Neural cell (in vitro differentiated cells): ENCODE results near the gene SGSH. TPM values are rescaled to one million over a fixed set of nuclear protein-coding genes. Genes with fewer than 3 reads are reported as not detected.

Experiments
- H2AFZ ChIP-seq: fragments of 200-600, 300-800 bp; sonication (generic), shearing (Covaris generic); 2 replicates; pipeline ENCODE4 v1.6.0; 2014; ENCODE audit warnings: low read depth, mild to moderate bottlenecking, antibody characterized with exemption, low read length, moderate library complexity
- H3F3A ChIP-seq: fragments of 200-600 bp; shearing (Covaris generic); 2 replicates; pipeline ENCODE4 v1.6.1; 2016; ENCODE audit warnings: mild to moderate bottlenecking, moderate library complexity, mixed read lengths, antibody characterized with exemption, low read length; ENCODE audit not compliant: insufficient read depth, poor library complexity, severe bottlenecking
- H3K27ac ChIP-seq: fragments of 200-600, 300-800 bp; sonication (generic), shearing (Covaris generic); 2 replicates; pipeline ENCODE4 v1.5.1; 2014; ENCODE audit warnings: mild to moderate bottlenecking, low read length, moderate library complexity
- H3K27me3 ChIP-seq: fragments of 300-800, 200-600 bp; sonication (generic), shearing (Covaris generic); 2 replicates; pipeline ENCODE4 v1.6.0; 2014; ENCODE audit warnings: mild to moderate bottlenecking, low read depth, low read length, moderate library complexity; ENCODE audit not compliant: insufficient read depth
- H3K36me3 ChIP-seq: fragments of 300-800, 200-600 bp; sonication (generic), shearing (Covaris generic); 2 replicates; pipeline ENCODE4 v1.5.1; 2014; ENCODE audit warnings: mild to moderate bottlenecking, antibody characterized with exemption, low read length, moderate library complexity; ENCODE audit not compliant: insufficient read depth
- H3K4me2 ChIP-seq: fragments of 300-800, 200-600 bp; sonication (generic), shearing (Covaris generic); 2 replicates; pipeline ENCODE4 v1.6.0; 2014; ENCODE audit warnings: mild to moderate bottlenecking, low read length
- H3K4me3 ChIP-seq: fragments of 300-800, 200-600 bp; sonication (generic), shearing (Covaris generic); 2 replicates; pipeline ENCODE4 v1.5.1; 2014; ENCODE audit warnings: mild to moderate bottlenecking, low read length, moderate library complexity
- H3K79me2 ChIP-seq: fragments of 200-600 bp; shearing (Covaris generic); replicated peaks from 2 replicates; pipeline ENCODE4 v1.6.0; 2014; ENCODE audit warnings: mild to moderate bottlenecking, low read length, moderate library complexity; ENCODE audit not compliant: insufficient read depth
- H3K9ac ChIP-seq: fragments of 300-800, 200-600 bp; sonication (generic), shearing (Covaris generic); 2 replicates; pipeline ENCODE4 v1.6.1; 2016; ENCODE audit warnings: mild to moderate bottlenecking, low read length, mixed read lengths
- H3K9me2 ChIP-seq: fragments of 200-600 bp; shearing (Covaris generic); 2 replicates; pipeline ENCODE4 v1.6.1; 2016; ENCODE audit warnings: mild to moderate bottlenecking, low read length, mixed read lengths; ENCODE audit not compliant: insufficient read depth
- H3K9me3 ChIP-seq: fragments of 200-600, 300-800 bp; sonication (generic), shearing (Covaris generic); 2 replicates; pipeline ENCODE4 v1.6.1; 2016; ENCODE audit warnings: mild to moderate bottlenecking, mixed run types, low read length, moderate library complexity, mixed read lengths
- H4K20me1 ChIP-seq: fragments of 200-600 bp; shearing (Covaris generic); 2 replicates; pipeline ENCODE4 v1.6.1; 2016; ENCODE audit warnings: mild to moderate bottlenecking, mixed run types; ENCODE audit not compliant: insufficient read depth
- CTCF ChIP-seq: fragments of 450-650 bp; IDR thresholded peaks from 2 replicates; pipeline ENCODE4 v1.5.1; 2014; ENCODE audit warnings: antibody characterized with exemption, mild to moderate bottlenecking, moderate library complexity; ENCODE audit not compliant: poor library complexity, severe bottlenecking
- EP300 ChIP-seq: fragments of 450-650 bp; conservative IDR thresholded peaks from 2 replicates; pipeline ENCODE4 v1.6.1; 2014; ENCODE audit warnings: antibody characterized with exemption, mild to moderate bottlenecking, moderate library complexity; ENCODE audit not compliant: poor library complexity, severe bottlenecking
- EZH2 ChIP-seq: fragments of 200-600, 300-800 bp; shearing (Covaris generic), sonication (generic); IDR thresholded peaks from 2 replicates; pipeline ENCODE4 v1.6.1; 2014; ENCODE audit warnings: antibody characterized with exemption, low read length, borderline replicate concordance, mild to moderate bottlenecking; ENCODE audit not compliant: insufficient read depth, poor library complexity, severe bottlenecking
- MXI1 ChIP-seq: fragments of 450-650 bp; conservative IDR thresholded peaks from 2 replicates; pipeline ENCODE4 v1.6.1; 2014; ENCODE audit warnings: antibody characterized with exemption, mild to moderate bottlenecking; ENCODE audit not compliant: poor library complexity, severe bottlenecking
- POLR2AphosphoS5 ChIP-seq: IDR thresholded peaks from 2 replicates; pipeline ENCODE4 v1.6.1; 2012
- RAD21 ChIP-seq: fragments of 450-650 bp; conservative IDR thresholded peaks from 2 replicates; pipeline ENCODE4 v1.6.1; 2014; ENCODE audit warnings: antibody characterized with exemption, mild to moderate bottlenecking, moderate library complexity
- REST ChIP-seq: IDR thresholded peaks from 2 replicates; pipeline ENCODE4 v1.6.1; 2012; ENCODE audit warnings: borderline replicate concordance
- SMC3 ChIP-seq: fragments of 450-650 bp; conservative IDR thresholded peaks from 2 replicates; pipeline ENCODE4 v1.6.1; 2014; ENCODE audit warnings: antibody characterized with exemption, mild to moderate bottlenecking, moderate library complexity; ENCODE audit not compliant: poor library complexity
- TAF1 ChIP-seq: IDR thresholded peaks from 2 replicates; pipeline ENCODE4 v1.6.1; 2012; ENCODE audit warnings: low read depth
- polyA plus RNA-seq: library from polyadenylated mRNA; depleted of rRNA; stranded (reverse); fragments of >200 nt; gene quantifications from 2 replicates; pipeline ENCODE4 v1.2.3, GENCODE V29; 2014

SGSH gene
- polyA plus RNA-seq, 1 donor from 2014 or later, result 8.0 TPM

- no peak overlapping the region for H3K9ac ChIP-seq
- no peaks in the 10 kb centered on the region for H3K79me2 ChIP-seq
- no peaks in the 10 kb centered on the region for H3K27me3 ChIP-seq
- TF ChIP-seq CTCF, result no peak
- no peak for TF ChIP-seq MXI1
- TF ChIP-seq EP300, result no peak
- TF ChIP-seq EZH2, result no peak
- no peak for TF ChIP-seq TAF1
- no peak for TF ChIP-seq POLR2AphosphoS5
- no peak for TF ChIP-seq SMC3
- TF ChIP-seq RAD21, result no peak
- no peak for TF ChIP-seq REST
- H3K4me2 ChIP-seq, result no peak overlapping the region
- H4K20me1 ChIP-seq, result no peaks in the 10 kb centered on the region
- no peak overlapping the region for H2AFZ ChIP-seq
- no peak overlapping the region for H3K4me3 ChIP-seq
- no peaks in the 10 kb centered on the region for H3F3A ChIP-seq
- no peaks in the 10 kb centered on the region for H3K36me3 ChIP-seq
- no peaks in the 10 kb centered on the region for H3K9me3 ChIP-seq
- H3K9me2 ChIP-seq, result no peaks in the 10 kb centered on the region
- H3K27ac ChIP-seq, result no peak overlapping the region
These were observed 42.0 kb downstream of the SGSH start for GRCh38 chr17:80177986-80178595.

- no peaks in the 10 kb centered on the region for H3K36me3 ChIP-seq
- H2AFZ ChIP-seq, result no peak overlapping the region
- H3K9me3 ChIP-seq, result no peaks in the 10 kb centered on the region
- H3K4me3 ChIP-seq, result no peak overlapping the region
- no peaks in the 10 kb centered on the region for H3K79me2 ChIP-seq
- no peaks in the 10 kb centered on the region for H3K27me3 ChIP-seq
- no peak overlapping the region for H3K27ac ChIP-seq
- H3K9ac ChIP-seq, result no peak overlapping the region
- no peaks in the 10 kb centered on the region for H4K20me1 ChIP-seq
- no peaks in the 10 kb centered on the region for H3K9me2 ChIP-seq
- H3F3A ChIP-seq, result no peaks in the 10 kb centered on the region
- no peak overlapping the region for H3K4me2 ChIP-seq
- no peak for TF ChIP-seq SMC3
These were observed 43.4 kb downstream of the SGSH start for GRCh38 chr17:80176757-80177156.

GRCh38 chr17:80173916-80174315, 46.2 kb downstream of the SGSH start:
- H3K27me3 ChIP-seq, result no peaks in the 10 kb centered on the region
- no peak overlapping the region for H3K4me2 ChIP-seq
- no peak overlapping the region for H2AFZ ChIP-seq
- H3K9ac ChIP-seq, result no peak overlapping the region
- no peaks in the 10 kb centered on the region for H3K36me3 ChIP-seq
- H3F3A ChIP-seq, result no peaks in the 10 kb centered on the region
- TF ChIP-seq REST (no peak), EP300 (no peak), RAD21 (no peak), POLR2AphosphoS5 (no peak), TAF1 (no peak), CTCF (no peak), SMC3 (no peak), EZH2 (no peak), MXI1 (no peak)
- H3K9me3 ChIP-seq, result no peaks in the 10 kb centered on the region
- no peak overlapping the region for H3K4me3 ChIP-seq
- no peak overlapping the region for H3K27ac ChIP-seq
- no peaks in the 10 kb centered on the region for H3K79me2 ChIP-seq
- no peaks in the 10 kb centered on the region for H3K9me2 ChIP-seq
- H4K20me1 ChIP-seq, result no peaks in the 10 kb centered on the region
